H9 (cell line): ENCODE results near the gene SGTB. TPM values are rescaled to one million over a fixed set of nuclear protein-coding genes. Genes with fewer than 3 reads are reported as not detected.

Experiments used
- DNase-seq: peaks from one replicate; pipeline ENCODE4 v3.0.0-alpha.2; 2017
- H2AFZ ChIP-seq: one replicate; pipeline ENCODE4 v1.6.1; 2013; ENCODE audit warnings: mild to moderate bottlenecking, low read length, control low read depth, moderate library complexity
- H2AK5ac ChIP-seq: 2 replicates; pipeline ENCODE4 v1.6.1; 2013; ENCODE audit warnings: low read length, control low read depth, mixed read lengths; ENCODE audit not compliant: insufficient read length
- H2BK120ac ChIP-seq: one replicate; pipeline ENCODE4 v1.6.1; 2013; ENCODE audit warnings: low read depth, mild to moderate bottlenecking, low read length, control low read depth, inconsistent platforms; ENCODE audit not compliant: poor library complexity, severe bottlenecking
- H2BK12ac ChIP-seq: 2 replicates; pipeline ENCODE4 v1.6.1; 2013; ENCODE audit warnings: low read length, control low read depth, mixed read lengths, low read depth; ENCODE audit not compliant: insufficient read length
- H2BK15ac ChIP-seq: 2 replicates; pipeline ENCODE4 v1.6.1; 2013; ENCODE audit warnings: low read depth, low read length, control low read depth
- H2BK20ac ChIP-seq: one replicate; pipeline ENCODE4 v1.6.1; 2013; ENCODE audit warnings: low read depth, mild to moderate bottlenecking, low read length, control low read depth, inconsistent platforms; ENCODE audit not compliant: poor library complexity, severe bottlenecking
- H2BK5ac ChIP-seq: 2 replicates; pipeline ENCODE4 v1.6.1; 2013; ENCODE audit warnings: low read length, control low read depth, mixed read lengths; ENCODE audit not compliant: insufficient read length
- H3K14ac ChIP-seq: 2 replicates; pipeline ENCODE4 v1.6.1; 2013; ENCODE audit warnings: low read length, control low read depth; ENCODE audit not compliant: insufficient read depth
- H3K18ac ChIP-seq: 2 replicates; pipeline ENCODE4 v1.6.1; 2013; ENCODE audit warnings: low read depth, mild to moderate bottlenecking, mixed read lengths, low read length, control low read depth; ENCODE audit not compliant: insufficient read length
- H3K23ac ChIP-seq: 2 replicates; pipeline ENCODE4 v1.6.1; 2013; ENCODE audit warnings: low read length, control low read depth, mixed read lengths, low read depth; ENCODE audit not compliant: insufficient read length
- H3K23me2 ChIP-seq: 2 replicates; pipeline ENCODE4 v1.6.1; 2013; ENCODE audit warnings: low read depth, mild to moderate bottlenecking, mixed read lengths, low read length, control low read depth; ENCODE audit not compliant: insufficient read length, poor library complexity, severe bottlenecking
- H3K27ac ChIP-seq: 2 replicates; pipeline ENCODE4 v1.5.1; 2013; ENCODE audit warnings: low read length, control low read depth, mixed read lengths, low read depth; ENCODE audit not compliant: insufficient read length
- H3K27me3 ChIP-seq: 2 replicates; pipeline ENCODE4 v1.6.1; 2013; ENCODE audit warnings: low read length, control low read depth, inconsistent platforms; ENCODE audit not compliant: insufficient read depth
- H3K4ac ChIP-seq: 2 replicates; pipeline ENCODE4 v1.6.1; 2013; ENCODE audit warnings: low read depth, mild to moderate bottlenecking, control low read depth, inconsistent platforms, low read length, moderate library complexity
- H3K4me1 ChIP-seq: 2 replicates; pipeline ENCODE4 v1.6.1; 2013; ENCODE audit warnings: low read length, control low read depth, inconsistent platforms; ENCODE audit not compliant: insufficient read depth
- H3K4me2 ChIP-seq: 2 replicates; pipeline ENCODE4 v1.6.1; 2013; ENCODE audit warnings: low read length, control low read depth, mixed read lengths; ENCODE audit not compliant: insufficient read length, insufficient read depth
- H3K56ac ChIP-seq: 2 replicates; pipeline ENCODE4 v1.6.1; 2013; ENCODE audit warnings: low read depth, mild to moderate bottlenecking, mixed read lengths, low read length, control low read depth; ENCODE audit not compliant: insufficient read length
- H3K79me1 ChIP-seq: 2 replicates; pipeline ENCODE4 v1.6.1; 2013; ENCODE audit warnings: low read depth, mild to moderate bottlenecking, moderate library complexity, low read length, control low read depth, inconsistent platforms; ENCODE audit not compliant: insufficient read depth, poor library complexity, severe bottlenecking
- H3K79me2 ChIP-seq: 2 replicates; pipeline ENCODE4 v1.6.1; 2013; ENCODE audit warnings: low read length, control low read depth, inconsistent platforms; ENCODE audit not compliant: insufficient read depth
- H3K9ac ChIP-seq: 2 replicates; pipeline ENCODE4 v1.6.1; 2013; ENCODE audit warnings: low read length, control low read depth, mixed read lengths; ENCODE audit not compliant: insufficient read length; ENCODE audit errors: extremely low read depth
- H3K9me3 ChIP-seq: one replicate; pipeline ENCODE4 v1.6.1; 2013; ENCODE audit warnings: low read depth, low read length, inconsistent platforms; ENCODE audit not compliant: control insufficient read depth
- H3T11ph ChIP-seq: one replicate; pipeline ENCODE4 v1.6.1; 2013; ENCODE audit warnings: mild to moderate bottlenecking, low read length, control low read depth, inconsistent platforms
- H4K20me1 ChIP-seq: one replicate; pipeline ENCODE4 v1.6.1; 2013; ENCODE audit not compliant: control insufficient read depth, insufficient read length, insufficient read depth
- H4K5ac ChIP-seq: 2 replicates; pipeline ENCODE4 v1.6.1; 2013; ENCODE audit warnings: low read depth, mild to moderate bottlenecking, mixed read lengths, low read length, control low read depth; ENCODE audit not compliant: insufficient read length
- H4K8ac ChIP-seq: replicated peaks from 2 replicates; pipeline ENCODE4 v1.6.1; 2013; ENCODE audit warnings: low read length, control low read depth, mixed read lengths, low read depth; ENCODE audit not compliant: insufficient read length
- H4K91ac ChIP-seq: 2 replicates; pipeline ENCODE4 v1.6.1; 2013; ENCODE audit warnings: low read depth, mild to moderate bottlenecking, moderate library complexity, mixed read lengths, low read length, control low read depth; ENCODE audit not compliant: insufficient read length
- H3K27ac Mint-ChIP-seq, 3 experiments: 2 replicates in 2 of 3; 3 replicates in 1 of 3; pipeline ENCODE4 v1.8.0; 2020 to 2021; ENCODE audit warnings: mixed read lengths in 3 of 3, mild to moderate bottlenecking in 1 of 3, moderate library complexity in 1 of 3
- H3K27me3 Mint-ChIP-seq: 2 replicates; pipeline ENCODE4 v1.8.0; 2021; ENCODE audit warnings: low read depth, mild to moderate bottlenecking, moderate library complexity, mixed read lengths
- H3K36me3 Mint-ChIP-seq, 3 experiments: 2 replicates in 2 of 3; 3 replicates in 1 of 3; pipeline ENCODE4 v1.8.0; 2020 to 2021; ENCODE audit warnings: low read depth in 3 of 3, mixed read lengths in 3 of 3; ENCODE audit not compliant: insufficient read depth in 1 of 3
- H3K4me1 Mint-ChIP-seq, 2 experiments: 2 replicates each; pipeline ENCODE4 v1.8.0; 2020; ENCODE audit warnings: mixed read lengths in 2 of 2
- H3K4me3 Mint-ChIP-seq, 2 experiments: 2 replicates in 1 of 2; 3 replicates in 1 of 2; pipeline ENCODE4 v1.8.0; 2020 to 2021; ENCODE audit warnings: mild to moderate bottlenecking in 2 of 2, mixed read lengths in 2 of 2, moderate library complexity in 1 of 2
- H3K9me3 Mint-ChIP-seq, 2 experiments: 2 replicates in 1 of 2; 3 replicates in 1 of 2; pipeline ENCODE4 v1.8.0; 2020; ENCODE audit warnings: mild to moderate bottlenecking in 2 of 2, mixed read lengths in 2 of 2, moderate library complexity in 1 of 2
- CTCF ChIP-seq: fragments of 200-600 bp; sonication (generic); conservative IDR thresholded peaks from 3 replicates; pipeline ENCODE4 v1.8.0; 2021; ENCODE audit warnings: antibody characterized with exemption, mild to moderate bottlenecking
- WGBS: extraction: QIAGEN DNeasy Blood & Tissue Kit; methylation state at CpG from one replicate; pipeline ENCODE4 v1.1.7; 2013; ENCODE audit warnings: missing lambda C conversion rate, low lambda C conversion rate, mixed read lengths; ENCODE audit not compliant: insufficient read length; ENCODE audit errors: extremely low coverage; 5-methylcytosine and 5-hydroxymethylcytosine counted together
- total RNA-seq: library from RNA; stranded (reverse); gene quantifications from 2 replicates; pipeline ENCODE4 v1.2.1, GENCODE V29; 2021

SGTB gene
- total RNA-seq, 1 experiment from 2014 or later = 18.7 TPM

- Histone ChIP-seq H2BK20ac (no peak overlapping the region), H3K23me2 (no peaks in the 10 kb centered on the region), H3K4me2 (no peak overlapping the region), H3K14ac (no peak overlapping the region), H2BK120ac (no peak overlapping the region), H3T11ph (no peak overlapping the region), H2AFZ (no peak overlapping the region), H3K9ac (no peak overlapping the region), H2AK5ac (no peak overlapping the region), H3K4ac (no peak overlapping the region), H3K9me3 (no peaks in the 10 kb centered on the region), H3K4me1 (no peaks in the 10 kb centered on the region), H3K56ac (no peak overlapping the region), H3K79me1 (peaks cover 8% of the 10 kb centered on the region), H4K5ac (no peak overlapping the region), H3K18ac (no peak overlapping the region), H3K23ac (no peak overlapping the region), H4K8ac (no peak overlapping the region), H4K91ac (no peak overlapping the region), H3K27ac (no peak overlapping the region), H2BK15ac (no peak overlapping the region), H3K27me3 (no peaks in the 10 kb centered on the region), H2BK5ac (no peak overlapping the region), H3K79me2 (no peaks in the 10 kb centered on the region; the same call in 1 of the 2 replicates), H2BK12ac (no peak overlapping the region), H4K20me1 (peaks cover 5% of the 10 kb centered on the region)
- no CpG with 5 or more reads among the region's 1 CpG for WGBS
- no peaks in the 10 kb centered on the region for H3K27me3 Mint-ChIP-seq
- H3K9me3 Mint-ChIP-seq = peaks cover 0 to 7% of the 10 kb centered on the region in 2 experiments; a peak in 2 of 5 replicates
- no peak overlapping the region for H3K27ac Mint-ChIP-seq
- H3K4me3 Mint-ChIP-seq = no peak overlapping the region
- H3K36me3 Mint-ChIP-seq = peaks cover 42 to 55% (median 53%) of the 10 kb centered on the region in 3 experiments
- peaks cover 14% of the 10 kb centered on the region in 2 experiments for H3K4me1 Mint-ChIP-seq
- no peak for TF ChIP-seq CTCF
- DNase-seq = no peak
These were observed 40.3 kb upstream of the SGTB start for GRCh38 chr5:65762234-65762633.
